IPS-NIHi7 (cell line): Measurements from ENCODE around the gene PYGB.
"Not testable (repeated sequence)": the region's sequence is repeated elsewhere in the genome, so short reads cannot be mapped to it uniquely, and the experiment has no call there.

Experiments used
- DNase-seq: peaks from one replicate; pipeline ENCODE4 v3.0.0; 2012; ENCODE audit warnings: mixed read lengths; ENCODE audit errors: extremely low spot score

PYGB gene

GRCh38 chr20:25296094-25297093 is 48.5 kb downstream of the PYGB start:
- DNase-seq, result peak; percentile 40

DNA sequence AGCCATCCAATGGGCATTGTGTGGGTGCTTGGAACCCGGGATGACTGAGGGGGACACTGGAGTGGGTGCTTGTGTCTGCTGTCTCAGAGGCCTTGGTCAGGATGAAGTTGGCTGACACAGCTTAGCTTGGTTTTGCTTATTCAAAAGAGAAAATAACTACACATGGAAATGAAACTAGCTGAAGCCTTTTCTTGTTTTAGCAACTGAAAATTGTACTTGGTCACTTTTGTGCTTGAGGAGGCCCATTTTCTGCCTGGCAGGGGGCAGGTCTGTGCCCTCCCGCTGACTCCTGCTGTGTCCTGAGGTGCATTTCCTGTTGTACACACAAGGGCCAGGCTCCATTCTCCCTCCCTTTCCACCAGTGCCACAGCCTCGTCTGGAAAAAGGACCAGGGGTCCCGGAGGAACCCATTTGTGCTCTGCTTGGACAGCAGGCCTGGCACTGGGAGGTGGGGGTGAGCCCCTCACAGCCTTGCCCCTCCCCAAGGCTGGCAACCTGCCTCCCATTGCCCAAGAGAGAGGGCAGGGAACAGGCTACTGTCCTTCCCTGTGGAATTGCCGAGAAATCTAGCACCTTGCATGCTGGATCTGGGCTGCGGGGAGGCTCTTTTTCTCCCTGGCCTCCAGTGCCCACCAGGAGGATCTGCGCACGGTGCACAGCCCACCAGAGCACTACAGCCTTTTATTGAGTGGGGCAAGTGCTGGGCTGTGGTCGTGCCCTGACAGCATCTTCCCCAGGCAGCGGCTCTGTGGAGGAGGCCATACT is 49.4 kb downstream of the PYGB start:
- DNase-seq, result no peak

GRCh38 chr20:25299806-25300205 is 51.9 kb downstream of the PYGB start:
- no peak for DNase-seq

DNA sequence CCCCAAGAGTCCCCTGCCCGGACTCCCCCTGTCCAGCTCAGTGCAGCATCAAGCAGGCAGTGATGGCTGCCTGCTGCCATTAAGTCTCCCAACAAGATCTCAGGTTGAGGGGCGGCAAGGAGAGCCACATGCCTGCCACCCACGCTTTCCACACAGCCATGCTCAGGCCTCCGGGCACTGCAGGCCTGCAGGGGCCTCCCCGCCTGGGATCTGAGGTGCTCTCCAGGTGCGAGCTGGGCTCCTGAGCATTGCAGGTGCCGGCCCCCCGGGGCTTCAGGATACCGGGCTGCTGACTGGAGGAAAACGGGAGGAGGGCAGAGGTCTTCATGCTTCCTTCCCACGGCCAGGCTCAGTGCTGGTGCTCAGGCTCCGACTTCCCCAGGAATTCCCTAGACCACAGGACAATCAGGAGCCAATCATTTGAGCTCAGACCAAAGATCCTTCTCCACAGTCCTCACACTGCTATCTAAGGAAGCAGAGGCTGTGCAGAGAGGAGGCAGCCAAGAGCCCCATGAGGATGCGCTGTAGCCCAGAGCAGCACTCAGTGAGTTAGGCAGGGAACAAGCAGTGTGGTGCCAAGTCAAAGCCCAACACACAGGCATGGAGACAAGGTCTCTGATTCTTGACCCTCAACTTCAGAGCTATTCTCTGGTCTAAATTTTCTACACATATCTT is 52.7 kb downstream of the PYGB start:
- no peak for DNase-seq

GRCh38 chr20:25301357-25301920 is 53.6 kb downstream of the PYGB start:
- no peak for DNase-seq

GRCh38 chr20:25302596-25302995 is 54.7 kb downstream of the PYGB start:
- DNase-seq, result no peak

GRCh38 chr20:25303292-25304024 is 55.6 kb downstream of the PYGB start:
- DNase-seq, result no peak

DNA sequence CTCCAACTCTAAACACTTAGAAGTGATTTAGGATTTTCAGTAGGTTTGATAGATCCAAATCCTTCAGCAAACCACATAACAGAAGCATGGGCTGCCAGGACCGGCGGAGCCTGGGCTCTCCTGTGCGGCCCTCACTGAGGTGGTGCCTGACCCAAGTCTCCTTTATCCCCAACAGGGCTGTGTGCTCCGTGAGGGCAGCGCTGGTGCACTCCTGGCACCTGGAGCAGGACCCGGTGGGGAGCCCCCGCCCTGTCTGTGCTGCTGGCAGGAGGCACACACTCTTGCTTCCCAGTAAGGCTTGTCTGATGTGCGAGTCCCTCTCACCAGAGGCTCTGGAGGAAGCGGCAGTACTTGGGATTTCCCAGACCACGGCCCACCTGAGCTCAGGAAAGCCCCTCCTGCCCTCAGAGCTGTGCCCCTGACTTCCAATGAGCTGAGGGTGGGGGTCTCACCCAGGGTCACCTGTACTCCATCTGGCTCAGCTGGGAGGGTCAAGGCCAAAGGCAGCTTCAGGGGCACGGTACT is 56.2 kb downstream of the PYGB start:
- DNase-seq, result no peak

DNA sequence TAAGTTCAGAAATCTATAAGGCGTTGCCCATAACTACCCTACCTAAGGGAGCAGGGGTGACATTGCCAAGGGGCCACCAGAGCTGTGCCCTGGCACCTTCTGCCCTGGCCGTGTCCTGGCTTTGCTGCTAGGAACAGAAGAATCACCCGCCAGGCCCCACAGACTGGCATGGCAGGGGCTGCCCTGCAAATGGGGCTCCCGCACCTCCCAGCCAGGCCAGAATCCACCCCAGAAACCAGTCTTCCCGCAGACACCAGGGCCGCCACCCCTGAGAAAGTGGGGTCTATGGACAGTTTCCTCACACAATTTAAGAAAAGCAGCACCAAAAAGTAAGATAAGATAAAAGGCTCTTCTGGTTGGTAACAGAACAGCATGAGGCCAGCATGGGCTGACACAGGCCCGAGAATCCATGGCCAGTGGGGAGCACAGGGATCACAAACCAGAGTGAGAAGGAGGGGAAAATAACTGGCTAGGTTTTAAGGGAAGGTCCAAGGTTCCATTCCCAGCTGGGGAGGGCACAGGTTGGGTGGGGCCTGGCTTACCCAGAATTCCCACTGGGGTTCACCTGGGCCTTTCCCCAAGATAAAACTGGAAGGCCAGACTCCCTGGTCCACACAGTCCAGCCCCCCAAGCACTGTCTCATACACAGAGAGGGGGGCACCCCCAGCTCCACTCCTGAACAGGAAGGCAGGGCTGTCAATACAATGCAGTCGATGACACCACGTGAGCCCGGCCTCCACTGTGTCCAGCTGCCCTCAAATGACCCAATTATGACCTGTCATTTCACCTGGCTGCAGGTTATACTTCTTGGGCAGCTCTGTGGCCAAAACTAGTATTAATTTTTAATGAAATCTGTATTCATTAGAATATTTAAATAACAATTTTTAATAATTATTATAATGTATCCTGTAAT is 59.4 kb downstream of the PYGB start:
- no peak for DNase-seq

- no peak for DNase-seq
These were observed 60.2 kb downstream of the PYGB start for GRCh38 chr20:25308083-25308491.

- DNase-seq, result no peak
These were observed 60.9 kb downstream of the PYGB start for GRCh38 chr20:25308671-25309394.

DNA sequence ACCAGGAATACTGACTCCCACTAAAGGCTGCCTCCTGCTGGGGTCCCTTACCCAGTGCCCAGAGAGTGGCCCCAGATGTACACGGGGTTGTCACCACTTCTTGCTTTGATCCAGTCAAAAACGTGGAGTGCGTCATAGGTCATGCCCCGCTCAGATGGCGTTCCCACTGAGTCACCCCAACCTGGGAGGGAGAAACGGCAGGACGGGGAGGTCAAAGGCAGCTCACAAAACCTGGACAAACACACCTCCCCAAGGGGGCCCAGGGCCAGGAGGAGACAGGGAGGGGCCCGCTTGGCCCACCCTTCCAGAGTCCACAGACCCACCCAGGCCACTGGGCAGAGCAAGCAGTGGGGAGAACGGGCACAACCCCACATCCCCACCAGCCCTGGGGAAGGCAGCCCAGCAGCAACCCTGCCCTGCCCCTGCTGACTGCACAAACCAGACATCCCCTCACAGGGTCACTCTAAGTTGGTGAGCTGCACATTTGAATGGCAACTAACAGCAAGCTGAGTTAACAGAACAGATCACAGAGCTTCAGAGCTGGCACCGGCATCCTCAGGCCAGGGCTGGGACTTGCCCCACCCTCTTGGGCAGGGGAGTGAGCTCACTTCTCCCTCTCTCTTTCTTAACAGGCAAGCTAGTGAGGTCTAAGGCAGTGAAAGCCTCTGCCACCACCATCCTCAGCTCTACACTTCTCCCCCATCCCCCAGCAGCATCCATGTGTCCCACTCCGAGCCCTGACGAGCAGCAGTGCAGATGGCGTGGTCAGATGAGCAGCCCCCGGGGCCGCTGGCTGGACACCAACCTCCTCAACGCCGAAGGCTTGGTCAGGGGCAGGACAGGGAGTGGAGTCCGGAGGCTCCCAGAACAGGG is 61.7 kb downstream of the PYGB start:
- no peak for DNase-seq

DNA sequence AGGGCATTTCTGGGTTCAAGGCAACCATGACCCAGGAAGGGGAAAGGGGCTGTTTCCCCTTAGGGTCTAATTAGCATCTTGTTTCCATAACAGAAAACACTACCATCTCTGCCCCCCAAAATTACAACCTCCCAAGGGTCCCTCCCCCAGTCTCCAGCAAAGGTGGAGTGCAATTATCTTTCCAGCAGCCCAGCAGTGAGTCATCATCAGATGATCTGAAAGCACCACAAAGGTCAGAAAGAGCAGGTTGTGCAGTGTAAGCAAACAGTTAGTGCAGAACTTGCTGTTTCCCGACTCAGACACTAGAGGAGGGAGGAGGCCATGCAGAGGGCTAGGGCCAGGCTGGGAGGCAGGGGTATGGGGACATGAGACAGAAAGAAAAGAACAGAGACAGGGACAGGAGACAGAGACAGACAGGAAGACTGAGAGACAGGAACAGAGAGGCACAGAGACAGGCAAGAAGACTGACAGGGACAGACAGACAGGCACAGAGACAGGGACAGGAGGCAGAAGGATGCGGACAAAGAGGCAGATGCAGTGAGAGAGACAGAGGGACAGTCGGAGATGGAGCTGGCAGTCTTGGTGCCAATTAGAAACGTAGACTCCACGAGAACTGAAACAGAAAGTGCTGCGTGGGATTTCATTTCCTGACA is 62.5 kb downstream of the PYGB start:
- peak; percentile 50 for DNase-seq

- DNase-seq, result no peak
These were observed 63.2 kb downstream of the PYGB start for GRCh38 chr20:25310921-25311728.

GRCh38 chr20:25312716-25313115 is 64.8 kb downstream of the PYGB start:
- DNase-seq, result not testable (repeated sequence)

DNA sequence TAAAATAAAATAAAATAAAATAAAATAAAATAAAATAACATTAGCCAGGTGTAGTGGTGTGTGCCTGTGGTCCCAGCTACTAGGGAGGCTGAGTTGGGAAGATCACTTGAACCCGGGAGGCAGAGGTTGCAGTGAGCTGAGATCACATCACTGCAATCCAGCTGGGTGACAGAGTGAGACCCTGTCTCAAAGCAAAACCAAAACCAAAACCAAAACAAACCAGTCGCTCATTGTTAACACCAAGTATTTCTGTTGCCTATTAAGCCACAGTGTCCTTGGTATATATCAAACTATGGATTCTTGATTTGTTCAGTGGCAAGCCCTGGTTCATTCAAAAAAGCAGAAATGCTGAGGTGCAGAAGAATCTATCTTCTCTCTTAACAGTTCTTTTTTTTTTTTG is 65.7 kb downstream of the PYGB start:
- DNase-seq, result no peak
